Measurements from ENCODE around the gene PLEKHM3. TPM values are rescaled to one million over a fixed set of nuclear protein-coding genes. Genes with fewer than 3 reads are reported as not detected.

PLEKHM3 gene
- total RNA-seq, 2 donors from 2014 or later, result 20.5 to 21.8 TPM

GRCh38 chr2:207861789-207862188, 163.5 kb downstream of the PLEKHM3 start:
- Histone ChIP-seq H3K4me3 (no peak overlapping the region), H3K27me3 (replicated peaks; ENCODE audit: insufficient read depth) (no peaks in the 10 kb centered on the region), H3K36me3 (peaks cover 4% of the 10 kb centered on the region), H3K9me3 (no peaks in the 10 kb centered on the region), H3K27ac (no peak overlapping the region), H3K4me1 (ENCODE audit: control insufficient read depth in 1 of 2, low read depth in 2 of 2) (no peaks in the 10 kb centered on the region)
- ATAC-seq (ENCODE audit: insufficient number of reproducible peaks, low FRiP score, low read depth) (no peak), DNase-seq (ENCODE audit: low spot score) (no peak)
- TF ChIP-seq CTCF (IDR thresholded peaks at IDR 0.05), result no peak

GRCh38 chr2:207860685-207861084, 164.6 kb downstream of the PLEKHM3 start:
- Histone ChIP-seq H3K27me3 (replicated peaks; ENCODE audit: insufficient read depth) (no peaks in the 10 kb centered on the region), H3K4me3 (no peak overlapping the region), H3K9me3 (no peaks in the 10 kb centered on the region), H3K36me3 (peaks cover 4% of the 10 kb centered on the region), H3K27ac (no peak overlapping the region), H3K4me1 (ENCODE audit: control insufficient read depth in 1 of 2, low read depth in 2 of 2) (no peaks in the 10 kb centered on the region)
- no peak for TF ChIP-seq CTCF (IDR thresholded peaks at IDR 0.05)
- ATAC-seq (ENCODE audit: insufficient number of reproducible peaks, low FRiP score, low read depth) (no peak), DNase-seq (ENCODE audit: low spot score) (no peak)

GRCh38 chr2:207855591-207855990, 169.7 kb downstream of the PLEKHM3 start:
- H3K27ac ChIP-seq, result no peak overlapping the region
- H3K36me3 ChIP-seq, result peaks cover 4% of the 10 kb centered on the region
- no peak overlapping the region for H3K4me3 ChIP-seq
- no peak for TF ChIP-seq CTCF (IDR thresholded peaks at IDR 0.05)
- DNase-seq (ENCODE audit: low spot score), result no peak
- H3K27me3 ChIP-seq (replicated peaks; ENCODE audit: insufficient read depth), result no peaks in the 10 kb centered on the region
- no peaks in the 10 kb centered on the region for H3K4me1 ChIP-seq (ENCODE audit: control insufficient read depth in 1 of 2, low read depth in 2 of 2)
- ATAC-seq (ENCODE audit: insufficient number of reproducible peaks, low FRiP score, low read depth), result no peak
- no peaks in the 10 kb centered on the region for H3K9me3 ChIP-seq

- DNase-seq (ENCODE audit: low spot score) (no peak), ATAC-seq (ENCODE audit: insufficient number of reproducible peaks, low FRiP score, low read depth) (no peak)
- Histone ChIP-seq H3K36me3 (no peaks in the 10 kb centered on the region), H3K4me1 (ENCODE audit: control insufficient read depth in 1 of 2, low read depth in 2 of 2) (no peaks in the 10 kb centered on the region), H3K27ac (no peak overlapping the region), H3K27me3 (replicated peaks; ENCODE audit: insufficient read depth) (no peaks in the 10 kb centered on the region), H3K4me3 (no peak overlapping the region), H3K9me3 (no peaks in the 10 kb centered on the region)
- TF ChIP-seq CTCF (IDR thresholded peaks at IDR 0.05), result no peak
Measured at GRCh38 chr2:207854484-207855440, 170.6 kb downstream of the PLEKHM3 start.

- no peak for TF ChIP-seq CTCF (IDR thresholded peaks at IDR 0.05)
- DNase-seq (ENCODE audit: low spot score), result no peak
- H3K36me3 ChIP-seq, result no peaks in the 10 kb centered on the region
Measured at GRCh38 chr2:207852791-207853190, 172.5 kb downstream of the PLEKHM3 start.

More at GRCh38 chr2:207852791-207853190, 172.5 kb downstream of the PLEKHM3 start:
- Histone ChIP-seq H3K27ac (no peak overlapping the region), H3K4me1 (ENCODE audit: control insufficient read depth in 1 of 2, low read depth in 2 of 2) (peaks cover 0 to 6% of the 10 kb centered on the region in 2 donors), H3K4me3 (no peak overlapping the region), H3K9me3 (no peaks in the 10 kb centered on the region), H3K27me3 (replicated peaks; ENCODE audit: insufficient read depth) (no peaks in the 10 kb centered on the region)
- no peak for ATAC-seq (ENCODE audit: insufficient number of reproducible peaks, low FRiP score, low read depth)
